Fibroblast of pulmonary artery (primary cell): ENCODE data around the gene APEX1.

Experiments
- DNase-seq: peaks from one replicate; pipeline ENCODE4 v3.0.0-alpha.2; 2010; ENCODE audit warnings: low read depth
- H3K4me3 ChIP-seq: replicated peaks from 2 replicates; pipeline ENCODE4 v1.5.1; 2011; ENCODE audit warnings: low read depth, mild to moderate bottlenecking, control low read depth, low read length, moderate library complexity
- CTCF ChIP-seq: IDR thresholded peaks from 2 replicates; pipeline ENCODE4 v1.5.1; 2011; ENCODE audit warnings: mild to moderate bottlenecking, control low read depth, low read length, inconsistent platforms; ENCODE audit errors: missing control alignments

Gene APEX1

GRCh38 chr14:20455355-20456300 lies 602 bp downstream of the APEX1 start:
- DNase-seq, result peak; percentile 90
- H3K4me3 ChIP-seq, result peak overlapping the region; percentile 92
- no peak for TF ChIP-seq CTCF

GRCh38 chr14:20456971-20457370 lies 1.9 kb downstream of the APEX1 start:
- no peak for TF ChIP-seq CTCF
- no peak for DNase-seq
- no peak overlapping the region for H3K4me3 ChIP-seq

GRCh38 chr14:20458031-20458789 lies 3.2 kb downstream of the APEX1 start:
- TF ChIP-seq CTCF, result no peak
- no peak overlapping the region for H3K4me3 ChIP-seq
- no peak for DNase-seq

GRCh38 chr14:20460458-20461224 lies 5.6 kb downstream of the APEX1 start:
- H3K4me3 ChIP-seq, result peak overlapping the region; percentile 89
- no peak for DNase-seq
- TF ChIP-seq CTCF, result no peak

- no peak for TF ChIP-seq CTCF
- peak within 1 kb of the TSS; percentile 89 for H3K4me3 ChIP-seq
- DNase-seq, result peak; percentile 100
Measured at GRCh38 chr14:20461225-20462141, 6.5 kb downstream of the APEX1 start, which contains the start of gene PIP4P1. Gene PIP4P1 (minus strand): TSS chr14:20461434. CDS start chr14:20461325, 109 bp downstream.
